NT2/D1 (cell line): Measurements from ENCODE around the gene MAP6.

Experiments
- SUZ12 ChIP-seq: IDR thresholded peaks from 2 replicates; pipeline ENCODE4 v1.6.1; 2011; ENCODE audit not compliant: insufficient read length, insufficient read depth; ENCODE audit errors: extremely low read depth
- YY1 ChIP-seq: IDR thresholded peaks from 2 replicates; pipeline ENCODE4 v1.6.1; 2011; ENCODE audit not compliant: insufficient read length, insufficient read depth
- ZNF274 ChIP-seq: IDR thresholded peaks from 2 replicates; pipeline ENCODE4 v1.6.1; 2011; ENCODE audit warnings: mild to moderate bottlenecking, low read depth, low read length

DNA sequence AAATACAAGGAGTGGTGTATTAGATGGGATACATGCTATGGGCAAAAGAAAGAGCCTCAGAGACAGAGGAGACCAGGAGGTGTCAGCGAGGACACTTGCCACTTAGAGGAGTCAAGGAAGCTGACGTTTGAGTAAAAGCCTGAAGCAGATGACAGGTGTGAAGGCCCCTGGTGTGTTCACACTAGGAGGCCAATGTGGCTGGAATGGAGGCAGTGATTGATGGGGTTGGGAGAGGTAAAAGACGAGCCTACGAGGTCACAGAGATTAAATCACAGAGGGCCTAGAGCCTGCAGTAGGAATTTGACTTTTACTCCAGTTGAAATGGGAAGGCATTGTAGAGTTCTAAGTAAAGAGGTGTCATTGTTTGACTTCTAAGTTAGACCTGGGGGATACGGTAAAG lies 131.1 kb downstream of the MAP6 start:
- TF ChIP-seq YY1 (no peak), ZNF274 (no peak), SUZ12 (no peak)
